ENCODE data around the gene FAM174B.
A peak's percentile ranks its signal among the peaks of the same experiment; 100 is the strongest.

FAM174B gene

GRCh38 chr15:92629975-92630626 is 25.5 kb downstream of the FAM174B start:
- no peak for TF ChIP-seq CTCF (IDR thresholded peaks at IDR 0.05; ENCODE audit: insufficient read depth, low read length, poor library complexity, severe bottlenecking)
- no peak for DNase-seq (ENCODE audit: extremely low read depth, insufficient read length)
- Histone ChIP-seq H3K27me3 (replicated peaks; ENCODE audit: control insufficient read depth, insufficient read depth, low read length) (no peaks in the 10 kb centered on the region), H3K36me3 (ENCODE audit: control insufficient read depth, insufficient read depth, low read length) (peaks cover 16% of the 10 kb centered on the region), H3K4me3 (replicated peaks; ENCODE audit: low read depth, low read length) (no peak overlapping the region)

- no peak for TF ChIP-seq CTCF (IDR thresholded peaks at IDR 0.05; ENCODE audit: insufficient read depth, low read length, poor library complexity, severe bottlenecking)
- peaks cover 16% of the 10 kb centered on the region for H3K36me3 ChIP-seq (ENCODE audit: control insufficient read depth, insufficient read depth, low read length)
- no peak overlapping the region for H3K4me3 ChIP-seq (replicated peaks; ENCODE audit: low read depth, low read length)
- H3K27me3 ChIP-seq (replicated peaks; ENCODE audit: control insufficient read depth, insufficient read depth, low read length) = no peaks in the 10 kb centered on the region
- DNase-seq (ENCODE audit: extremely low read depth, insufficient read length) = no peak
These were observed 26.1 kb downstream of the FAM174B start for GRCh38 chr15:92629276-92629974.

- no peak for DNase-seq (ENCODE audit: extremely low read depth, insufficient read length)
- Histone ChIP-seq H3K36me3 (ENCODE audit: control insufficient read depth, insufficient read depth, low read length) (peaks cover 16% of the 10 kb centered on the region), H3K27me3 (replicated peaks; ENCODE audit: control insufficient read depth, insufficient read depth, low read length) (no peaks in the 10 kb centered on the region), H3K4me3 (replicated peaks; ENCODE audit: low read depth, low read length) (no peak overlapping the region)
- no peak for TF ChIP-seq CTCF (IDR thresholded peaks at IDR 0.05; ENCODE audit: insufficient read depth, low read length, poor library complexity, severe bottlenecking)
These were observed 28.6 kb downstream of the FAM174B start for GRCh38 chr15:92627014-92627413.

GRCh38 chr15:92625251-92625980 is 30.2 kb downstream of the FAM174B start:
- Histone ChIP-seq H3K4me3 (replicated peaks; ENCODE audit: low read depth, low read length) (no peak overlapping the region), H3K27me3 (replicated peaks; ENCODE audit: control insufficient read depth, insufficient read depth, low read length) (no peaks in the 10 kb centered on the region), H3K36me3 (ENCODE audit: control insufficient read depth, insufficient read depth, low read length) (peaks cover 16% of the 10 kb centered on the region)
- no peak for TF ChIP-seq CTCF (IDR thresholded peaks at IDR 0.05; ENCODE audit: insufficient read depth, low read length, poor library complexity, severe bottlenecking)
- DNase-seq (ENCODE audit: extremely low read depth, insufficient read length) = peak; percentile 72

- Histone ChIP-seq H3K27me3 (replicated peaks; ENCODE audit: control insufficient read depth, insufficient read depth, low read length) (no peaks in the 10 kb centered on the region), H3K4me3 (replicated peaks; ENCODE audit: low read depth, low read length) (peak overlapping the region; percentile 22; the same call in 1 of the 2 replicates), H3K36me3 (ENCODE audit: control insufficient read depth, insufficient read depth, low read length) (peaks cover 12% of the 10 kb centered on the region)
- no peak for DNase-seq (ENCODE audit: extremely low read depth, insufficient read length)
- no peak for TF ChIP-seq CTCF (IDR thresholded peaks at IDR 0.05; ENCODE audit: insufficient read depth, low read length, poor library complexity, severe bottlenecking)
These were observed 31.1 kb downstream of the FAM174B start for GRCh38 chr15:92624401-92624991.
